ENCODE data around the gene LMO7.
"Not testable (repeated sequence)": the region's sequence is repeated elsewhere in the genome, so short reads cannot be mapped to it uniquely, and the experiment has no call there.

The LMO7 gene

DNA sequence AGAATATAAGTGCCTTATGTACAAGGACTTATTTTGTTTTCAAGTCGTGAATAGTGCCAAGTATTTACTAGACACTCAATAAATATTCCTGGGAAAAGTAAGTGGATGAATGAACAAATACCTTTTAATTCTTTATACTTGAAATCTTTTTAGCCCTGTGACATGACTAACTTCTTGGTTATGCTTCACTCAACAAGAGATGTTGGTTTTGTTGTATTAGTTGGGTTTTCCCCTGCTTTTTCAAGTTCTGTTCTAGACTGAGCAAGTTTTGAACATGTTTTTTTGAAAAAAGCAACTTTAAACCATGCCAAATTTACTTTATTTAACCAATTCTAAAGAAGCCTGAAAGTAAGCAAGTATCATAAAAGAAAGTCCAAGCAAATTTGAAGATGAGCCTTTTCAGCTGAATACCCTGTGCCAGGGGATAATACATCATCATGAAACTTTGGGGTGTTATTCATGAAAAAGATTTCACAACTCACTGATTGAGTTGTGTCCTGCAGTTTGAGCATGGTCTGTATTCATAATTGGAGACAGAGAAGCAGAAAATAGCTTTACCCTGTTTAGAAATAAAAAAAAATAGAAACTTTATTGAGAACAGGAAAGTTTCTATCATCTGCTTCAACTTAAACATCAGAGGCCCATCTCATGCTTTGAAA, 11.1 kb downstream of the LMO7 start:
- no peak for DNase-seq (ENCODE audit: low read depth)

DNA sequence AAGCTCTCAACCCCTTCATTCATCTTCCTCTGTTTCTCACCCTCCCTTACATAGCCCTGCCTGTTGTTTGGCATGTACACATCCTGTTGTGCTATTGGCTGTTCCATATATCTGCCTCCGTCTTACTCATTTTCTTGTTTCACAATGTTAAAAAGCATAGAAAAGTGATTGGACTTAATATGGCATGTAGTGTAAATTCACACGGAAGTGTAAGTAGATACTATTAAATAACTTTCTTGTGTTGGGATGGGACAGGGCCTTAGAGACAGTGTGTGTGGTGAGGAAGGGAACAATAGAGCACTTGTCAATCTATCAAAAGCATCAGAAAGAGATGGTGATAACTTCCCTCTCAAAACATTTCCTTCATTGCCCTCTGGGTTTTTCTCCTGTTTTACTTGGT, 12.3 kb downstream of the LMO7 start:
- no peak for DNase-seq (ENCODE audit: low read depth)

GRCh38 chr13:75651013-75651412, 14.9 kb downstream of the LMO7 start:
- DNase-seq (ENCODE audit: low read depth), result no peak

DNA sequence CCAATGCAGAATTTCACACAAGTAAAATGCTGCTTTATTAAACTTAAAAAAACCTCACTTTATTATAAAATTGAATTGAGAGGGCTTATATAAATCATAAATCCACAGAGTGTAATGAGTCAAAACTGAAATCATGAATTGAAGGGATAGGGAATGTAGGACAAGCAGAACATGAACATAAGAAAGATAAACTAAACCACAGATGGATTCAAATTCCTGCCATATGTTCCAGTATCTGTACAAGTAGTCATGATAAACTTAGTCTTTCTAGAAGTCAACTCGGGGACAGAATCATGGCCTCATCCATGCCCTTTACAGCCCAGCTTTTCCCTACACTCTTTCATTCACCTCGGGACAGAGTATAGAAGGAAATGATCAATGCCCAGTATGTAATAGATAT, 16.6 kb downstream of the LMO7 start:
- no peak for DNase-seq (ENCODE audit: low read depth)

- DNase-seq (ENCODE audit: low read depth), result no peak
These were observed 20.4 kb downstream of the LMO7 start for GRCh38 chr13:75656425-75656989.

GRCh38 chr13:75657111-75657510, 21.0 kb downstream of the LMO7 start:
- DNase-seq (ENCODE audit: low read depth), result no peak

DNA sequence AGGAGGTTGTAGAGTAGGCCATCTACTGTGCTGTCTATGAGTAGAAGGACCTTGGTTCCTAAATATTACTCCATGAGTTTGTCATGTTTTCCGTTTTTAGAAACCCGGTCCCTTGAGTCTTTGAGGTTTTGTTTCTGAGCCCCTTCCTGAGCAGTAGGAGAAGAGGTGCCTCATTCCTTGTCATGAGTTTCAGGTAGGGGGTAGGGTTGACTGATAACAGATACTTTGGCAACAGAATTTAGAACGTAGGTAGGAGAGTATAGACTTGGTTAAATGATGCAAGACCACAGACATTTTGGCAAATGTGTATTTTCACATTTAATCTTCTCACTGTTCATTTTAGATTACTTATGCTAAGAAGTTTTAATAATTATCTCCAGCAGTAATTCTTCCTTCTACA, 24.6 kb downstream of the LMO7 start:
- DNase-seq (ENCODE audit: low read depth), result no peak

DNA sequence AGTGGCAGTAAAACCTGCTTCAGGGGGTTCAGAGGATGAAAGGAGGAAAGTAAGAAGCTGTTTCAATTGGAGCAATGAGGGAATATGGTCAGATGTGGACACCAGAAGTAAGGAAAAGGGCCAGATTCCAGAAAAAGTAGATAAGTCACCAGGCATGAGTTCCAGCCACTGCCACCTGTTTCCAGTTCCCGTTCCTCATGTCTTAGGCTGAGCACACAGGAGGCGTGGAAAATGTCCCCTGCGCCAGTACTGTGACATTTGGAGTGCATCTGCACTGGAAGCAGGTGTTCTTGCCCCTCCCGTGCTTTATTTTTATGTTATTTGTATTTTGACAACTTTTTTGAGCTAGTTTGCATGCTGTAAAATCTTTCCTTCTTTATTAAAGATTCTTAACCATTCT, 25.3 kb downstream of the LMO7 start:
- no peak for DNase-seq (ENCODE audit: low read depth)

- DNase-seq (ENCODE audit: low read depth), result no peak
These were observed 30.7 kb downstream of the LMO7 start for GRCh38 chr13:75666646-75667351.

GRCh38 chr13:75669706-75670105, 33.6 kb downstream of the LMO7 start:
- no peak for DNase-seq (ENCODE audit: low read depth)

DNA sequence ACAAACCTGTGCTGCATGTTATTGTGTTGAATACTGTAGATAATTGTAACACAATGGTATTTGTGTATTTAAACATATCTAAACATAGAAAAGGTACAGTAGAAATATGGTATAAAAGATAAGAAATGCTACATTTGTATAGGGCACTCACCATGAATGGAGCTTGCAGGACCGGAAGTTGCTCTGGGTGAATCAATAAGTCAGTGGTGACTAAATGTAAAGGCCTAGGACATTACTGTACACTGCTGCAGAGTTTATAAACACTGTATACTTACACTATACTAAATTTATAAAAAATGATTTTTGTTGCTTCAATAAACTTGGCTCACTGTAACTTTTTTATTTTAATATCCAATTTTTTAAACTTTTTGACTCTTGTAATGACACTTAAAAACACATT, 34.4 kb downstream of the LMO7 start:
- no peak for DNase-seq (ENCODE audit: low read depth)

DNA sequence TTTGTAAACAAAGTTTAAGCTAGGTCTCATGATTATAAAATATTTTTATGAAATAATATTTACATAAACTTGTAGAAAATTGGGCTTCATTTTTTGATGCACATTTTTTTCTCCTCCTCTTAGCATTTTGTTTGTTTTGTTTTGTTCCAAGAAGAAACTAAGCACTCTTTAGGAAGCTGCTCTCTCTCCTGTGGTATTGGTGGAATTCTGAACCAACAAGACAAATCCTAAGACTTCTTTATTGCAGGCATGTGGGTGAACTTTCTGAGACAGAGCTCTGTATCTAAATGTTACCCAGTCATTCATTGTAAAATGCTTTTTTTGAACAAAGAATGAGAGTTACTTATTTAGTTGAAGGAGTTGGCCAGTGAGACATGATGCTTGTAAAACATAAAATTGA, 39.3 kb downstream of the LMO7 start:
- no peak for DNase-seq (ENCODE audit: low read depth)

- DNase-seq (ENCODE audit: low read depth), result no peak
These were observed 43.3 kb downstream of the LMO7 start for GRCh38 chr13:75679459-75679858.

GRCh38 chr13:75680251-75680650, 44.1 kb downstream of the LMO7 start:
- DNase-seq (ENCODE audit: low read depth), result not testable (repeated sequence)

GRCh38 chr13:75682326-75682725, 46.2 kb downstream of the LMO7 start:
- DNase-seq (ENCODE audit: low read depth), result no peak

GRCh38 chr13:75685239-75685697, 49.1 kb downstream of the LMO7 start:
- no peak for DNase-seq (ENCODE audit: low read depth)

GRCh38 chr13:75687150-75687763, 51.1 kb downstream of the LMO7 start:
- no peak for DNase-seq (ENCODE audit: low read depth)

- no peak for DNase-seq (ENCODE audit: low read depth)
These were observed 53.6 kb downstream of the LMO7 start for GRCh38 chr13:75689686-75690085.

- no peak for DNase-seq (ENCODE audit: low read depth)
These were observed 54.5 kb downstream of the LMO7 start for GRCh38 chr13:75690607-75691006.

- DNase-seq (ENCODE audit: low read depth), result no peak
These were observed 55.1 kb downstream of the LMO7 start for GRCh38 chr13:75691183-75691582.

DNA sequence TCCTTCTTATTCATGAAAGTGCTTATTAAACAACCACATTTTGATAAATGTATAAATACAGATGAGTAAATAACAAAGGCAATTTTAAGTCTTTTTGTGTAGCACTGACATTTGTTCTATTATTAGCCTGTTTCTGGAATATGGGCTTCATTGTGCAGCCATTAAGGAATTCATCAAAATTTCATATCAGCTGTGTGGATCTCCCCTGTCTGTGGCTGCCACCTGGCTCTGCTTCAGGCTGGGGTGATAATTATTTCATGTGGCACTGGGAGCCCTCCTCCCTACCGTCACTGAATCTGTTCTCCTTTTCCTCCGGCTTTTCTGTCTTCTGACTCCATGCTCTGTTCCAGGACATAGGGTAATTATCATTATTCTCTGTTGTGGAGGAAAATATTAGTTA, 57.1 kb downstream of the LMO7 start:
- DNase-seq (ENCODE audit: low read depth), result no peak

- DNase-seq (ENCODE audit: low read depth), result no peak
These were observed 58.6 kb downstream of the LMO7 start for GRCh38 chr13:75694722-75695121.

GRCh38 chr13:75695908-75696307, 59.8 kb downstream of the LMO7 start:
- DNase-seq (ENCODE audit: low read depth), result not testable (repeated sequence)

Measured in HS-27A (cell line).